ENCODE results near the gene FOXJ1. TPM values are rescaled to one million over a fixed set of nuclear protein-coding genes. Genes with fewer than 3 reads are reported as not detected.

Gene FOXJ1
- total and polyA plus RNA-seq, 9 donors, result 0.23 to 168 (median 5.8) TPM; not detected in 2

GRCh38 chr17:76120658-76121008, 20.4 kb downstream of the FOXJ1 start:
- Histone ChIP-seq H3K4me3 (no peak overlapping the region), H3K4me1 (ENCODE audit: insufficient read depth) (peaks cover 2% of the 10 kb centered on the region), H3K27ac (no peak overlapping the region), H3K9me3 (no peaks in the 10 kb centered on the region), H3K27me3 (no peaks in the 10 kb centered on the region), H3K36me3 (no peaks in the 10 kb centered on the region)
- 89 to 91% (median 90%) methylated on average over 5 of the region's 5 CpGs for WGBS, 3 donors
- TF ChIP-seq POLR2A (IDR thresholded peaks at IDR 0.05) (no peak), CTCF (IDR thresholded peaks at IDR 0.05) (no peak), EP300 (IDR thresholded peaks at IDR 0.05) (no peak)
- DNase-seq, result no peak
- intact Hi-C loops (cut with DNase I), result loop anchor here in 3 of 4 donors (1.0 to 10.0 kb wide), 6 partner anchors 62 to 177 kb away; no protein-coding TSS in a partner anchor

GRCh38 chr17:76119409-76120371, 21.4 kb downstream of the FOXJ1 start:
- no peak for DNase-seq
- no peaks in the 10 kb centered on the region for H3K9me3 ChIP-seq
- 79 to 82% (median 81%) methylated on average over 19 of the region's 19 CpGs for WGBS, 3 donors
- H3K27me3 ChIP-seq, result no peaks in the 10 kb centered on the region
- H3K4me1 ChIP-seq (ENCODE audit: insufficient read depth), result peaks cover 2% of the 10 kb centered on the region
- H3K27ac ChIP-seq, result no peak overlapping the region
- no peak overlapping the region for H3K4me3 ChIP-seq
- intact Hi-C loops (cut with DNase I), result loop anchor here in 2 of 4 donors (2.0 to 10.0 kb wide), 5 partner anchors 63 to 178 kb away; no protein-coding TSS in a partner anchor
- no peaks in the 10 kb centered on the region for H3K36me3 ChIP-seq
- TF ChIP-seq EP300 (IDR thresholded peaks at IDR 0.05), result no peak
- no peak for TF ChIP-seq CTCF (IDR thresholded peaks at IDR 0.05)
- TF ChIP-seq POLR2A (IDR thresholded peaks at IDR 0.05), result no peak

GRCh38 chr17:76115138-76115754, 25.8 kb downstream of the FOXJ1 start:
- intact Hi-C loops (cut with DNase I), result no loop called here
- Histone ChIP-seq H3K4me3 (no peak overlapping the region), H3K27ac (no peak overlapping the region), H3K36me3 (no peaks in the 10 kb centered on the region), H3K4me1 (ENCODE audit: insufficient read depth) (no peaks in the 10 kb centered on the region), H3K9me3 (no peaks in the 10 kb centered on the region), H3K27me3 (no peaks in the 10 kb centered on the region)
- DNase-seq, result no peak
- 85 to 87% (median 86%) methylated on average over 7 of the region's 7 CpGs for WGBS, 3 donors
- TF ChIP-seq CTCF (IDR thresholded peaks at IDR 0.05), result no peak
- TF ChIP-seq POLR2A (IDR thresholded peaks at IDR 0.05), result no peak
- no peak for TF ChIP-seq EP300 (IDR thresholded peaks at IDR 0.05)

- 87 to 91% (median 90%) methylated on average over 2 of the region's 2 CpGs for WGBS, 3 donors
- Histone ChIP-seq H3K9me3 (no peaks in the 10 kb centered on the region), H3K27me3 (no peaks in the 10 kb centered on the region), H3K36me3 (no peaks in the 10 kb centered on the region), H3K4me3 (no peak overlapping the region), H3K4me1 (ENCODE audit: insufficient read depth) (no peaks in the 10 kb centered on the region), H3K27ac (no peak overlapping the region)
- intact Hi-C loops (cut with DNase I), result no loop called here
- TF ChIP-seq CTCF (IDR thresholded peaks at IDR 0.05) (no peak), POLR2A (IDR thresholded peaks at IDR 0.05) (no peak), EP300 (IDR thresholded peaks at IDR 0.05) (no peak)
- DNase-seq, result no peak
These were observed 29.1 kb downstream of the FOXJ1 start for GRCh38 chr17:76111956-76112355.

Measured in ovary (tissue), 9 donors.